ENCODE measurements around the gene TFF3.

- no peak for TF ChIP-seq CTCF (conservative IDR thresholded peaks at IDR 0.05; ENCODE audit: low read length)
- no peak for TF ChIP-seq EZH2phosphoT487 (IDR thresholded peaks at IDR 0.05; ENCODE audit: borderline replicate concordance, low read depth, low read length)
These were observed 1.7 kb upstream of the TFF3 start for GRCh38 chr21:42316891-42317290.
